ENCODE measurements around the gene ZNF823. TPM values are rescaled to one million over a fixed set of nuclear protein-coding genes. Genes with fewer than 3 reads are reported as not detected.

Gene ZNF823
- total RNA-seq = 1 to 10 TPM; 2.6 to 4.0 TPM

- H3K27ac ChIP-seq = peak within 1 kb of the TSS; percentile 90 to 92
- no peaks in the 10 kb centered on the region for H3K27me3 ChIP-seq
- peaks cover 0 to 27% of the 10 kb centered on the region in 2 donors for H3K4me1 ChIP-seq
- DNase-seq (ENCODE audit: low spot score) = peak; percentile 100
- H3K9me3 ChIP-seq = no peaks in the 10 kb centered on the region
- TF ChIP-seq, protein P1, sequence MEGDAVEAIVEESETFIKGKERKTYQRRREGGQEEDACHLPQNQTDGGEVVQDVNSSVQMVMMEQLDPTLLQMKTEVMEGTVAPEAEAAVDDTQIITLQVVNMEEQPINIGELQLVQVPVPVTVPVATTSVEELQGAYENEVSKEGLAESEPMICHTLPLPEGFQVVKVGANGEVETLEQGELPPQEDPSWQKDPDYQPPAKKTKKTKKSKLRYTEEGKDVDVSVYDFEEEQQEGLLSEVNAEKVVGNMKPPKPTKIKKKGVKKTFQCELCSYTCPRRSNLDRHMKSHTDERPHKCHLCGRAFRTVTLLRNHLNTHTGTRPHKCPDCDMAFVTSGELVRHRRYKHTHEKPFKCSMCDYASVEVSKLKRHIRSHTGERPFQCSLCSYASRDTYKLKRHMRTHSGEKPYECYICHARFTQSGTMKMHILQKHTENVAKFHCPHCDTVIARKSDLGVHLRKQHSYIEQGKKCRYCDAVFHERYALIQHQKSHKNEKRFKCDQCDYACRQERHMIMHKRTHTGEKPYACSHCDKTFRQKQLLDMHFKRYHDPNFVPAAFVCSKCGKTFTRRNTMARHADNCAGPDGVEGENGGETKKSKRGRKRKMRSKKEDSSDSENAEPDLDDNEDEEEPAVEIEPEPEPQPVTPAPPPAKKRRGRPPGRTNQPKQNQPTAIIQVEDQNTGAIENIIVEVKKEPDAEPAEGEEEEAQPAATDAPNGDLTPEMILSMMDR (IDR thresholded peaks at IDR 0.05) = no peak
- peak within 1 kb of the TSS; percentile 78 to 99 for H3K4me3 ChIP-seq
- no peaks in the 10 kb centered on the region for H3K36me3 ChIP-seq
Observed at GRCh38 chr19:11738746-11739620, at the start of gene ZNF823. Gene ZNF823, minus strand, starts transcription at chr19:11738946. Its CDS starts 127 bp downstream, at chr19:11738819.

DNA sequence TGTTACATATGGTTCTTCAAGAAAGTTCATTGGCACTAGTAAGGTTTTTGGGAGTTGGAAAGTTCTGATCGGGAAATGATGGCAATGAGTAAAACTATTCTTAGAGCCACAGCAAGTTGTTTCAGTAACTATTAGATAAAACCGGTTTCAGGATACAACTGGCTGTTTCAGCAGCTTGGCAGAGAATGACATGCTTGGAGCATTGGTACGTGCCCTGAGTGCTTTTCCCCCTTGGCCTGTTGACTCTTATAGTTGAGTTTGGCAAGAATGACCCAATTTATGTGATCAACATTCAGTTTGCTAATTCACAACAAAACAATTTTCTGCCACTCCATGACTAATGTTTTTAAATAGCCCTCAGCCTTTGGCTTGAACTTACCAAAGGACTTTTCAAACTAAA is 48.8 kb upstream of the ZNF823 start:
- no peak overlapping the region for H3K27ac ChIP-seq
- H3K27me3 ChIP-seq = no peaks in the 10 kb centered on the region
- H3K9me3 ChIP-seq = peaks cover 14 to 63% of the 10 kb centered on the region in 2 donors
- no peak for DNase-seq (ENCODE audit: low spot score)
- H3K36me3 ChIP-seq = peaks cover under 1% of the 10 kb centered on the region
- H3K4me3 ChIP-seq = no peak overlapping the region
- H3K4me1 ChIP-seq = no peaks in the 10 kb centered on the region
- TF ChIP-seq, protein P1 (IDR thresholded peaks at IDR 0.05) = no peak

DNA sequence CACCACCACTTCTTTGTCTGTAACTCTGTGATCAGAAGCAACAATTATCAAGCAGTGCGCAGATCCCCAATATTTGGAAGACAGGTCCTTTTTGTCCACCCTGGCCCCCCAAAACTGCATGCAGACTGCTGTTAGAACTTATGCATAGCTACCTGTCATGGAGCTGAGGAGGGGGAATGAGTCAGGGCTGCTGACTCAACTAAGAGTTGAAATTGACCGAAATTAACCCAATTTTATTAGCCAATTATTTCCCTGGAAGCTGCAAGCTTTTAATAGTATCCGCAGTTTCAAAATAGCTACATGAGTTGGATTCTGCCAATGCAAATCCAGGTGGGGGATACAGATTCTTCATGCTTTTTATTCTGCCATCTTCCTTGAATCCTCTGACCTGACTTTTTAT is 45.6 kb upstream of the ZNF823 start:
- H3K27me3 ChIP-seq = no peaks in the 10 kb centered on the region
- TF ChIP-seq, protein P1 (IDR thresholded peaks at IDR 0.05) = no peak
- H3K4me3 ChIP-seq = no peak overlapping the region
- H3K9me3 ChIP-seq = peaks cover 42 to 88% of the 10 kb centered on the region in 2 donors
- H3K27ac ChIP-seq = no peak overlapping the region
- peaks cover 32% of the 10 kb centered on the region for H3K36me3 ChIP-seq
- no peaks in the 10 kb centered on the region for H3K4me1 ChIP-seq
- DNase-seq (ENCODE audit: low spot score) = no peak

- Histone ChIP-seq H3K27me3 (no peaks in the 10 kb centered on the region), H3K27ac (no peak overlapping the region), H3K4me3 (no peak overlapping the region), H3K4me1 (no peaks in the 10 kb centered on the region), H3K36me3 (peaks cover 38% of the 10 kb centered on the region), H3K9me3 (peaks cover 42 to 89% of the 10 kb centered on the region in 2 donors)
- no peak for DNase-seq (ENCODE audit: low spot score)
- TF ChIP-seq, protein P1 (IDR thresholded peaks at IDR 0.05) = no peak
Observed at GRCh38 chr19:11783767-11784166, 45.0 kb upstream of the ZNF823 start.

DNA sequence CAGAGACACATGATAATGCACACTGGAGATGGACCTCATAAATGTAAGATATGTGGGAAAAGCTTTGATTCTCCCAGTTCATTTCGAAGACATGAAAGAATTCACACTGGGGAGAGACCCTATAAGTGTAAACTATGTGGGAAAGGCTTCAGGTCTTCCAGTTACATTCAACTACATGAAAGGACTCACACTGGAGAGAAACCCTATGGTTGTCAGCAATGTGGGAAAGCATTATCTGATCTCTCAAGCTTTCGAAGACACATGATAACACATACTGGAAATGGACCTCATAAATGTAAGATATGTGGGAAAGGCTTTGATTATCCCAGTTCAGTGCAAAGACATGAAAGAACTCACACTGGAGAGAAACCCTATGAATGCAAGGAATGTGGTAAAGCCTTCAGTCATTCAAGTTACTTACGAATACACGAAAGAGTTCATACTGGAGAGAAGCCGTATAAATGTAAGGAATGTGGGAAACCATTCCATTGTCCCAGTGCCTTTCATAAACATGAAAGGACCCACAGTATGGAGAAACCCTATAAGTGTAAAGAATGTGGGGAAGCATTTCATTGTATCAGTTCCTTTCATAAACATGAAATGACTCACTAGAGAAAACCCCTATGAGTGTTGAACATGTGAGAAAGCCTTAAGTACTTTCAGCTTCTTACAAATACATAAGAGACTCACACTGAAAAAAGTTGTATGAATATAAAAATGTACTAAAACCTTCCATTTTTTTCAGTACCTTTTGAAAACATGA is 42.7 kb upstream of the ZNF823 start:
- H3K27me3 ChIP-seq = no peaks in the 10 kb centered on the region
- H3K36me3 ChIP-seq = peaks cover 57% of the 10 kb centered on the region
- DNase-seq (ENCODE audit: low spot score) = no peak
- no peak overlapping the region for H3K27ac ChIP-seq
- H3K4me3 ChIP-seq = no peak overlapping the region
- peaks cover 42 to 80% of the 10 kb centered on the region in 2 donors for H3K9me3 ChIP-seq
- TF ChIP-seq, protein P1 (IDR thresholded peaks at IDR 0.05) = no peak
- H3K4me1 ChIP-seq = no peaks in the 10 kb centered on the region

All from right atrium auricular region (tissue), 2 donors.